OCI-LY7 (cell line): Measurements from ENCODE around the gene RNF217. TPM values are rescaled to one million over a fixed set of nuclear protein-coding genes. Genes with fewer than 3 reads are reported as not detected.

Source experiments
- BruUV-seq: library from RNA; stranded (reverse); fragments of 400-500 nt; replicated peaks from 2 replicates; lab custom pipeline; 2021; lab: Mats Ljungman, UMichigan
- CTCF ChIA-PET: fragments of 300-600 bp; sonication (Branson Sonifier 250); formaldehyde crosslinking; loops from one replicate; lab custom pipeline; 2022; ENCODE audit warnings: antibody characterized with exemption; ENCODE audit not compliant: unreplicated experiment; lab: Charles Lee
- POLR2A ChIA-PET: fragments of 300-600 bp; sonication (Branson Sonifier 250); formaldehyde crosslinking; loops from one replicate; lab custom pipeline; 2022; ENCODE audit warnings: antibody characterized with exemption; lab: Charles Lee
- DNase-seq: peaks from one replicate; pipeline ENCODE4 v3.0.0-alpha.2; 2015; ENCODE audit warnings: low spot score
- H2AFZ ChIP-seq: fragments of 200-600 bp; sonication (generic), shearing (Covaris generic); 2 replicates; pipeline ENCODE4 v1.6.1; 2014; ENCODE audit warnings: mild to moderate bottlenecking, antibody characterized with exemption, low read length, moderate library complexity
- H3K27ac ChIP-seq: fragments of 200-600 bp; sonication (generic); 2 replicates; pipeline ENCODE4 v1.5.1; 2014; ENCODE audit warnings: mixed run types, low read depth, mild to moderate bottlenecking, moderate library complexity, low read length, inconsistent platforms; ENCODE audit not compliant: poor library complexity, severe bottlenecking
- H3K36me3 ChIP-seq: fragments of 200-600 bp; sonication (generic); 2 replicates; pipeline ENCODE4 v1.6.1; 2014; ENCODE audit warnings: mild to moderate bottlenecking, antibody characterized with exemption, low read length, moderate library complexity, mixed read lengths; ENCODE audit not compliant: insufficient read depth
- H3K4me1 ChIP-seq: fragments of 200-600 bp; sonication (generic); 2 replicates; pipeline ENCODE4 v1.5.1; 2014; ENCODE audit warnings: mild to moderate bottlenecking, low read length; ENCODE audit not compliant: insufficient read depth, poor library complexity, severe bottlenecking
- H3K4me2 ChIP-seq: fragments of 200-600 bp; sonication (generic); 2 replicates; pipeline ENCODE4 v1.6.1; 2014; ENCODE audit warnings: mild to moderate bottlenecking, low read length
- H3K4me3 ChIP-seq: fragments of 200-600 bp; sonication (generic); 2 replicates; pipeline ENCODE4 v1.5.1; 2014; ENCODE audit warnings: mild to moderate bottlenecking, low read depth, low read length; ENCODE audit not compliant: poor library complexity, severe bottlenecking
- H3K79me2 ChIP-seq: fragments of 200-600 bp; sonication (generic); 2 replicates; pipeline ENCODE4 v1.6.1; 2016; ENCODE audit warnings: low read depth, mild to moderate bottlenecking, low read length, moderate library complexity, mixed read lengths; ENCODE audit not compliant: insufficient read depth
- H3K9me2 ChIP-seq: fragments of 200-600 bp; sonication (generic); 2 replicates; pipeline ENCODE4 v1.6.1; 2016; ENCODE audit warnings: mild to moderate bottlenecking, low read length, mixed read lengths; ENCODE audit not compliant: insufficient read depth
- H3K9me3 ChIP-seq: fragments of 200-600 bp; sonication (generic); 2 replicates; pipeline ENCODE4 v1.6.1; 2014; ENCODE audit warnings: mild to moderate bottlenecking, mixed run types, low read length, mixed read lengths
- H4K20me1 ChIP-seq: fragments of 200-600 bp; sonication (generic); 2 replicates; pipeline ENCODE4 v1.6.1; 2014; ENCODE audit warnings: mild to moderate bottlenecking, antibody characterized with exemption, low read length, moderate library complexity, mixed read lengths; ENCODE audit not compliant: insufficient read depth
- CTCF ChIP-seq: fragments of 200-600 bp; sonication (generic); conservative IDR thresholded peaks from 2 replicates; pipeline ENCODE4 v1.5.1; 2014; ENCODE audit warnings: mild to moderate bottlenecking, antibody characterized with exemption, low read length, moderate library complexity, mixed read lengths
- EZH2phosphoT487 ChIP-seq: fragments of 200-600 bp; sonication (generic); IDR thresholded peaks from 2 replicates; pipeline ENCODE4 v1.6.1; 2018; ENCODE audit warnings: low read depth, borderline replicate concordance, mild to moderate bottlenecking, mixed run types, antibody characterized with exemption, low read length, moderate library complexity, mixed read lengths
- intact Hi-C: fragments of 100-400 bp; cut with micrococcal nuclease; formaldehyde crosslinking; loops from one replicate; pipeline ENCODE4 v1.10.0; 2022; ENCODE audit not compliant: unreplicated experiment
- total RNA-seq, 2 experiments: library from RNA; depleted of rRNA in 1 of 2; stranded (reverse); fragments of >200 nt in 1 of 2; shearing (Covaris generic) in 1 of 2; gene quantifications; 2 replicates each; pipeline ENCODE4 v1.2.3, GENCODE V29; 2014 to 2022

Gene RNF217
- total RNA-seq, 2 experiments from 2014 or later: not detected

DNA sequence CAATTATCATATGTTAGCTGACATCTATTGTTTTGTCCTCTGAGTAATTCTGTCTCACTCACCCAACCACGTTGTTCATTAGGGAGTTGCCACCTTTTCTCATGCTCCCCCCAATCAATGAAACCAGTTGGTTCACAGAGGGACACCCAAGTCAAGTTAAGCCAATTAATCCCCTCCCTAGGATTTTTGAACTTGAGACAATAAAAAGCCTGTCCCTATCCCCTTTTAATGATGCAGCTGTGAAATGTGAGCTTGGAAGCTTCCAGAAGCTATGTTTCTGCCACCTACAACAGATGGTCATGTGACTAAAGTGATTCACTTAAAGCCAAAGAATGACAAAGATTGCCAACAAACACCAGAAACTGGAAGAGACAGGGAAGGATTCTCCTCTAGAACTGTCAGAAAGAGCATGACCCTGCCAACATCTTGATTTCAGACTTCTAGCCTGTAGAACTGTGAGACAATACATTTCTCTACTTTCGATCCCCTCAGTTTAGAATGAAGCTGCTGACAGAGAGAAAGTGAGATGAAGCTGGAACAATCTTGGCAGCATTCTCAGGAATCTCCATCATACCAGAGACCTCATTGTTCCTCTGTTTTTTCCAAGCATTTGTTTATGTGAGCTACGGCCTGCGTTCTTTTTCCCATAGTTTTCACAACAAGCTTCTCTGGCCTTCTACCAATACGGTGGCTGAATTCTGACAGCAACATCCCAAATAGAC, 133.5 kb downstream of the RNF217 start:
- ChIA-PET POLR2A (interaction anchor here (0.6 to 1.7 kb wide), 3 partner anchors 14 to 32 kb away, joined by 3 to 5 read pairs (median 3); no protein-coding TSS in a partner anchor), CTCF (no interaction called here)
- TF ChIP-seq EZH2phosphoT487 (no peak), CTCF (no peak)
- no peaks in the 10 kb centered on the region for H3K36me3 ChIP-seq
- no peak for DNase-seq
- no peaks in the 10 kb centered on the region for H3K79me2 ChIP-seq
- BruUV-seq: no TSS peak
- H4K20me1 ChIP-seq: no peaks in the 10 kb centered on the region
- H3K9me2 ChIP-seq: no peaks in the 10 kb centered on the region
- H3K4me1 ChIP-seq: no peaks in the 10 kb centered on the region
- H3K9me3 ChIP-seq: no peaks in the 10 kb centered on the region
- H3K4me3 ChIP-seq: no peak overlapping the region
- intact Hi-C loops: no loop called here
- no peak overlapping the region for H3K4me2 ChIP-seq
- H2AFZ ChIP-seq: no peak overlapping the region
- no peak overlapping the region for H3K27ac ChIP-seq

DNA sequence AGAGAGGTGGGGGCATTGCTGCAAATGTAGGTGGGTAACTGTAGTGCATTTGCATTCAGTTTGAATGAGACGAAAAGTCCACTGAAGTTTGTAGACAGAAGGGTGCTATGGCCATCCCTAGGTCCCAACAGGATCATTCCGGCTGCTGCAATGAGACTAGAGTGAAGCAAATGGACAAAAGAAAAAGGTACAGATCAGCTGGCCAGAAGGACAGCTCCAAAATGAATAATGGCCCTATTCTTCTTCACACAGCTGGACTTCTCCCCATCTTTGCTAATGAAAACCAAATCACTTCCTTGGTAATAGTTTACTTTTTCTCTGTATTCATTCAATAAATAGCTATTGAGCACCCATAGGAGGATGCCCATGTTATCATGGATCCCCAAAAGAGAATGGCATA, 134.9 kb downstream of the RNF217 start:
- no peaks in the 10 kb centered on the region for H3K9me2 ChIP-seq
- no peaks in the 10 kb centered on the region for H3K36me3 ChIP-seq
- no TSS peak for BruUV-seq
- POLR2A ChIA-PET: interaction anchor here (0.6 to 1.1 kb wide), 2 partner anchors 17 to 76 kb away, joined by 3 read pairs; no protein-coding TSS in a partner anchor
- DNase-seq: no peak
- no peaks in the 10 kb centered on the region for H4K20me1 ChIP-seq
- CTCF ChIA-PET: no interaction called here
- no peak overlapping the region for H3K27ac ChIP-seq
- no peaks in the 10 kb centered on the region for H3K9me3 ChIP-seq
- no peaks in the 10 kb centered on the region for H3K79me2 ChIP-seq
- no peak overlapping the region for H3K4me3 ChIP-seq
- H3K4me2 ChIP-seq: no peak overlapping the region
- TF ChIP-seq EZH2phosphoT487 (no peak), CTCF (no peak)
- intact Hi-C loops: no loop called here
- no peaks in the 10 kb centered on the region for H3K4me1 ChIP-seq
- no peak overlapping the region for H2AFZ ChIP-seq

GRCh38 chr6:125098253-125098652, 136.0 kb downstream of the RNF217 start:
- no peaks in the 10 kb centered on the region for H3K9me3 ChIP-seq
- no peak overlapping the region for H2AFZ ChIP-seq
- TF ChIP-seq EZH2phosphoT487 (no peak), CTCF (no peak)
- H3K4me1 ChIP-seq: no peaks in the 10 kb centered on the region
- no TSS peak for BruUV-seq
- H3K36me3 ChIP-seq: no peaks in the 10 kb centered on the region
- H3K27ac ChIP-seq: no peak overlapping the region
- no peaks in the 10 kb centered on the region for H4K20me1 ChIP-seq
- H3K79me2 ChIP-seq: no peaks in the 10 kb centered on the region
- H3K4me2 ChIP-seq: no peak overlapping the region
- intact Hi-C loops: no loop called here
- ChIA-PET CTCF (no interaction called here), POLR2A (interaction anchor here (0.6 to 1.1 kb wide), 2 partner anchors 16 to 660 kb away, joined by 3 read pairs; no protein-coding TSS in a partner anchor)
- DNase-seq: no peak
- no peak overlapping the region for H3K4me3 ChIP-seq
- no peaks in the 10 kb centered on the region for H3K9me2 ChIP-seq
